ENCODE measurements around the gene KBTBD12. TPM values are rescaled to one million over a fixed set of nuclear protein-coding genes. Genes with fewer than 3 reads are reported as not detected.

KBTBD12 gene
- total and polyA plus RNA-seq, 2 donors (not counting 3 experiments of a cell fraction or from before 2014, with no cell fraction given) = not detected

- Histone ChIP-seq H4K20me1 (replicated peaks; ENCODE audit: control insufficient read depth, extremely low read depth, insufficient read depth, low read length) (no peaks in the 10 kb centered on the region), H3K9me3 (replicated peaks; ENCODE audit: control insufficient read depth, insufficient read depth, low read length) (no peaks in the 10 kb centered on the region), H3K36me3 (ENCODE audit: control insufficient read depth in 2 of 2, extremely low read depth in 1 of 2, insufficient read depth in 2 of 2, low read length in 2 of 2) (no peaks in the 10 kb centered on the region), H3K79me2 (ENCODE audit: control insufficient read depth, insufficient read depth, low read length) (no peaks in the 10 kb centered on the region), H3K9ac (replicated peaks; ENCODE audit: extremely low read depth, insufficient read depth, low read length) (no peak overlapping the region), H3K27me3 (ENCODE audit: control insufficient read depth in 2 of 2, insufficient read depth in 2 of 2, low read length in 2 of 2) (peaks cover 0 to 5% of the 10 kb centered on the region in 2 experiments), H2AFZ (ENCODE audit: low read depth, low read length) (peak overlapping the region; percentile 15), H3K4me3 (replicated peaks in 1 of 3; ENCODE audit: insufficient read depth in 1 of 3, low read depth in 1 of 3, low read length in 3 of 3) (no peak overlapping the region), H3K9me1 (replicated peaks; ENCODE audit: control insufficient read depth, extremely low read depth, insufficient read depth, low read length) (no peaks in the 10 kb centered on the region), H3K4me2 (ENCODE audit: insufficient read depth, low read length) (no peak overlapping the region), H3K4me1 (ENCODE audit: control insufficient read depth, extremely low read depth, insufficient read depth, low read length) (no peaks in the 10 kb centered on the region), H3K27ac (ENCODE audit: insufficient read depth, low read depth, low read length) (no peak overlapping the region)
- ChIA-PET CTCF (no interaction called here), POLR2A (no interaction called here)
- dilution Hi-C loops (cut with MboI; ENCODE audit: extremely low pct_ligation_motif_present, low sequenced_read_pairs) (no loop called here), intact Hi-C loops (cut with micrococcal nuclease) (no loop called here)
- DNase-seq (ENCODE audit: low read depth, low spot score) (no peak), FAIRE-seq (no peak)
- BruUV-seq (replicated peaks) = no TSS peak
- TF ChIP-seq CTCF (IDR thresholded peaks at IDR 0.05; ENCODE audit: extremely low read depth in 1 of 2, insufficient read depth in 1 of 2, low read depth in 1 of 2, low read length in 2 of 2) = no peak
- no peak for TF ChIP-seq POLR2A (IDR thresholded peaks at IDR 0.05; ENCODE audit: low read depth, low read length)
Observed at GRCh38 chr3:128011140-128011539, 96.1 kb downstream of the KBTBD12 start.

DNA sequence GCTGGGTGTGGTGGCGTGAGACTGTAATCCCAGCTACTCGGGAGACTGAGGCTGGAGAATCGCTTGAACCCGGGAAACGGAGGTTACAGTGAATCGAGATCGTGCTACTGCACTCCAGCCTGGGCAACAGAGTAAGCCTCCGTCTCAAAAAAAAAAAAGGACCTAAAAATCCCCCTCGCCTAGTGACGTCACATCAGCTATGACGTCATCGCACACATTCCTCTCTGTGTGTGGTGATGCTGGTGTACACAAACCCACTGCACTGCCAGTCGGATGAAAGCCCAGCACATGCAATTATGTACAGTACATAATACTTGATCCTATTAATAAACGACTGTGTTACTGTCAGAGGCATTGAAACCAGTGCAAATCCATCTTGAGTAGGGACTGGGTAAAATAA lies 97.0 kb downstream of the KBTBD12 start:
- dilution Hi-C loops (cut with MboI; ENCODE audit: extremely low pct_ligation_motif_present, low sequenced_read_pairs) (no loop called here), intact Hi-C loops (cut with micrococcal nuclease) (no loop called here)
- Histone ChIP-seq H3K4me3 (replicated peaks in 1 of 3; ENCODE audit: insufficient read depth in 1 of 3, low read depth in 1 of 3, low read length in 3 of 3) (no peak overlapping the region), H3K9me1 (replicated peaks; ENCODE audit: control insufficient read depth, extremely low read depth, insufficient read depth, low read length) (no peaks in the 10 kb centered on the region), H3K9ac (replicated peaks; ENCODE audit: extremely low read depth, insufficient read depth, low read length) (no peak overlapping the region), H3K4me2 (ENCODE audit: insufficient read depth, low read length) (no peak overlapping the region), H3K4me1 (ENCODE audit: control insufficient read depth, extremely low read depth, insufficient read depth, low read length) (no peaks in the 10 kb centered on the region), H4K20me1 (replicated peaks; ENCODE audit: control insufficient read depth, extremely low read depth, insufficient read depth, low read length) (no peaks in the 10 kb centered on the region), H3K27ac (ENCODE audit: insufficient read depth, low read depth, low read length) (no peak overlapping the region), H3K27me3 (ENCODE audit: control insufficient read depth in 2 of 2, insufficient read depth in 2 of 2, low read length in 2 of 2) (peaks cover 0 to 5% of the 10 kb centered on the region in 2 experiments), H3K36me3 (ENCODE audit: control insufficient read depth in 2 of 2, extremely low read depth in 1 of 2, insufficient read depth in 2 of 2, low read length in 2 of 2) (no peaks in the 10 kb centered on the region), H2AFZ (ENCODE audit: low read depth, low read length) (no peak overlapping the region), H3K79me2 (ENCODE audit: control insufficient read depth, insufficient read depth, low read length) (no peaks in the 10 kb centered on the region), H3K9me3 (replicated peaks; ENCODE audit: control insufficient read depth, insufficient read depth, low read length) (no peaks in the 10 kb centered on the region)
- no peak for DNase-seq (ENCODE audit: low read depth, low spot score)
- CTCF ChIA-PET = no interaction called here
- BruUV-seq (replicated peaks) = no TSS peak
- no peak for TF ChIP-seq MAX (IDR thresholded peaks at IDR 0.05; ENCODE audit: insufficient read depth, insufficient read length)
- TF ChIP-seq MYC (IDR thresholded peaks at IDR 0.05; ENCODE audit: low read depth, low read length) = no peak
- no peak for TF ChIP-seq POLR2AphosphoS5 (IDR thresholded peaks at IDR 0.05; ENCODE audit: insufficient read depth, low read depth, low read length)
- TF ChIP-seq POLR2A (IDR thresholded peaks at IDR 0.05; ENCODE audit: low read depth, low read length) = no peak
- no peak for TF ChIP-seq EZH2 (IDR thresholded peaks at IDR 0.05; ENCODE audit: borderline replicate concordance, low read depth, low read length, severe bottlenecking)
- no peak for TF ChIP-seq GATA2 (IDR thresholded peaks at IDR 0.05; ENCODE audit: insufficient read depth, insufficient read length, low read depth, low read length)
- TF ChIP-seq JUN (IDR thresholded peaks at IDR 0.05; ENCODE audit: borderline replicate concordance, insufficient read depth, insufficient read length, low read depth) = no peak
- TF ChIP-seq CTCF (IDR thresholded peaks at IDR 0.05; ENCODE audit: extremely low read depth in 1 of 2, insufficient read depth in 1 of 2, low read depth in 1 of 2, low read length in 2 of 2) = no peak
- TF ChIP-seq FOS (IDR thresholded peaks at IDR 0.05; ENCODE audit: borderline replicate concordance, insufficient read depth, low read length) = no peak
- FAIRE-seq = no peak
- POLR2A ChIA-PET = no interaction called here
